OCI-LY3 (cell line): Measurements from ENCODE around the gene LUC7L3.
A peak's percentile ranks its signal among the peaks of the same experiment; 100 is the strongest.
"Not testable (repeated sequence)": the region's sequence is repeated elsewhere in the genome, so short reads cannot be mapped to it uniquely, and the experiment has no call there.

ENCODE experiments used
- H2AFZ ChIP-seq: fragments of 200-600, 300-600 bp; shearing (Covaris generic); 2 replicates; pipeline ENCODE4 v1.6.0; 2014; ENCODE audit warnings: antibody characterized with exemption, low read depth, low read length
- H3K27ac ChIP-seq: fragments of 200-600, 300-600 bp; sonication (generic); 2 replicates; pipeline ENCODE4 v1.5.1; 2014; ENCODE audit warnings: mild to moderate bottlenecking, low read length, moderate library complexity, mixed read lengths
- H3K27me3 ChIP-seq: fragments of 200-600, 300-600 bp; sonication (generic); 2 replicates; pipeline ENCODE4 v1.6.1; 2014; ENCODE audit warnings: low read depth, low read length, mixed read lengths
- H3K36me3 ChIP-seq: fragments of 200-600, 300-600 bp; sonication (generic); replicated peaks from 2 replicates; pipeline ENCODE3; 2014; ENCODE audit warnings: low read depth, low read length, mixed read lengths
- H3K4me1 ChIP-seq: fragments of 300-600, 200-600 bp; sonication (generic); 2 replicates; pipeline ENCODE4 v1.6.1; 2014; ENCODE audit warnings: low read length, mixed read lengths
- H3K4me2 ChIP-seq: fragments of 200-600, 300-600 bp; sonication (generic); 2 replicates; pipeline ENCODE4 v1.6.1; 2014; ENCODE audit warnings: low read length, mixed read lengths
- H3K4me3 ChIP-seq: fragments of 300-600, 200-600 bp; sonication (generic); 2 replicates; pipeline ENCODE4 v1.5.1; 2014; ENCODE audit warnings: antibody characterized with exemption, mild to moderate bottlenecking, low read length, moderate library complexity
- H3K79me2 ChIP-seq: fragments of 300-600, 200-600 bp; shearing (Covaris generic); 2 replicates; pipeline ENCODE4 v1.6.1; 2014; ENCODE audit warnings: mild to moderate bottlenecking, low read length, mixed read lengths
- H3K9ac ChIP-seq: fragments of 300-600, 200-600 bp; shearing (Covaris generic); 2 replicates; pipeline ENCODE4 v1.6.0; 2014; ENCODE audit warnings: mild to moderate bottlenecking, low read length, moderate library complexity
- H3K9me3 ChIP-seq: fragments of 200-600, 300-600 bp; shearing (Covaris generic); 2 replicates; pipeline ENCODE4 v1.6.1; 2014; ENCODE audit warnings: low read length, mixed read lengths; ENCODE audit not compliant: insufficient read depth
- H4K20me1 ChIP-seq: fragments of 200-600, 300-600 bp; sonication (generic); 2 replicates; pipeline ENCODE4 v1.6.1; 2016; ENCODE audit warnings: low read length, mixed read lengths; ENCODE audit not compliant: insufficient read depth
- CTCF ChIP-seq: fragments of 200-600, 300-600 bp; sonication (generic); IDR thresholded peaks from 2 replicates; pipeline ENCODE4 v1.5.1; 2014; ENCODE audit warnings: antibody characterized with exemption, low read length, low read depth
- EZH2phosphoT487 ChIP-seq: fragments of 200-600 bp; shearing (Covaris generic); IDR thresholded peaks from 2 replicates; pipeline ENCODE4 v1.6.1; 2018; ENCODE audit warnings: antibody characterized with exemption, mixed run types, low read depth

Gene LUC7L3

GRCh38 chr17:50719924-50720794 lies 756 bp downstream of the LUC7L3 start:
- peak overlapping the region; percentile 82 for H3K4me2 ChIP-seq
- peaks cover 53% of the 10 kb centered on the region for H4K20me1 ChIP-seq
- no peaks in the 10 kb centered on the region for H3K27me3 ChIP-seq
- peak overlapping the region; percentile 89 for H3K4me3 ChIP-seq
- peak overlapping the region; percentile 86 for H3K27ac ChIP-seq
- peaks cover 61% of the 10 kb centered on the region for H3K79me2 ChIP-seq
- peaks cover 18% of the 10 kb centered on the region for H3K36me3 ChIP-seq
- H3K9ac ChIP-seq = peak overlapping the region; percentile 91
- no peak overlapping the region for H2AFZ ChIP-seq
- peaks cover 19% of the 10 kb centered on the region for H3K4me1 ChIP-seq
- TF ChIP-seq EZH2phosphoT487 (no peak), CTCF (no peak)
- H3K9me3 ChIP-seq = no peaks in the 10 kb centered on the region

- H3K4me1 ChIP-seq = peaks cover 19% of the 10 kb centered on the region
These were observed 2.0 kb downstream of the LUC7L3 start for GRCh38 chr17:50721194-50722010.

GRCh38 chr17:50722746-50723145 lies 3.3 kb downstream of the LUC7L3 start:
- no peak overlapping the region for H3K27ac ChIP-seq
- H3K4me1 ChIP-seq = peaks cover 19% of the 10 kb centered on the region
- TF ChIP-seq EZH2phosphoT487 = no peak
- TF ChIP-seq CTCF = no peak
- H3K79me2 ChIP-seq = peaks cover 87% of the 10 kb centered on the region
- peaks cover 78% of the 10 kb centered on the region for H4K20me1 ChIP-seq
- peaks cover 23% of the 10 kb centered on the region for H3K36me3 ChIP-seq
- H3K4me3 ChIP-seq = no peak overlapping the region; the same call in 1 of the 2 replicates
- no peaks in the 10 kb centered on the region for H3K27me3 ChIP-seq
- no peaks in the 10 kb centered on the region for H3K9me3 ChIP-seq
- H3K4me2 ChIP-seq = peak overlapping the region; percentile 26
- H3K9ac ChIP-seq = no peak overlapping the region
- no peak overlapping the region for H2AFZ ChIP-seq

More at GRCh38 chr17:50721194-50722010, 2.0 kb downstream of the LUC7L3 start:
- peak overlapping the region; percentile 82 for H3K4me2 ChIP-seq
- peak overlapping the region; percentile 91 for H3K9ac ChIP-seq
- peak overlapping the region; percentile 86; the same call in 1 of the 2 replicates for H3K27ac ChIP-seq
- H2AFZ ChIP-seq = no peak overlapping the region
- H3K4me3 ChIP-seq = peak overlapping the region; percentile 89
- no peaks in the 10 kb centered on the region for H3K27me3 ChIP-seq
- peaks cover 74% of the 10 kb centered on the region for H3K79me2 ChIP-seq
- no peaks in the 10 kb centered on the region for H3K9me3 ChIP-seq
- H4K20me1 ChIP-seq = peaks cover 66% of the 10 kb centered on the region
- H3K36me3 ChIP-seq = peaks cover 21% of the 10 kb centered on the region
- TF ChIP-seq EZH2phosphoT487 (no peak), CTCF (no peak)

- Histone ChIP-seq H4K20me1 (peaks cover 97% of the 10 kb centered on the region), H3K36me3 (peaks cover 26% of the 10 kb centered on the region)
- not testable (repeated sequence) for H3K27ac ChIP-seq
These were observed 5.2 kb downstream of the LUC7L3 start for GRCh38 chr17:50724622-50725021.

More at GRCh38 chr17:50724622-50725021, 5.2 kb downstream of the LUC7L3 start:
- H3K4me2 ChIP-seq, H3K9me3 ChIP-seq, H3K27me3 ChIP-seq, H3K4me3 ChIP-seq, H2AFZ ChIP-seq, H3K9ac ChIP-seq: not testable (repeated sequence)
- Histone ChIP-seq H3K4me1 (peaks cover 19% of the 10 kb centered on the region), H3K79me2 (peaks cover 100% of the 10 kb centered on the region)
